ENCODE data around the gene ALOX5AP.

ALOX5AP gene

GRCh38 chr13:30721936-30722335, 13.4 kb upstream of the ALOX5AP start:
- H3K4me3 ChIP-seq (ENCODE audit: low read depth, low read length): no peak overlapping the region
- no peak for TF ChIP-seq CTCF (IDR thresholded peaks at IDR 0.05; ENCODE audit: borderline replicate concordance, insufficient read depth, low read depth, low read length)

GRCh38 chr13:30722361-30722760, 13.0 kb upstream of the ALOX5AP start:
- no peak for TF ChIP-seq CTCF (IDR thresholded peaks at IDR 0.05; ENCODE audit: borderline replicate concordance, insufficient read depth, low read depth, low read length)

GRCh38 chr13:30724778-30725177, 10.6 kb upstream of the ALOX5AP start:
- H3K4me3 ChIP-seq (ENCODE audit: low read depth, low read length): no peak overlapping the region
- no peak for TF ChIP-seq CTCF (IDR thresholded peaks at IDR 0.05; ENCODE audit: borderline replicate concordance, insufficient read depth, low read depth, low read length)

More at GRCh38 chr13:30722361-30722760, 13.0 kb upstream of the ALOX5AP start:
- H3K4me3 ChIP-seq (ENCODE audit: low read depth, low read length): no peak overlapping the region

GRCh38 chr13:30725326-30726085, 9.8 kb upstream of the ALOX5AP start:
- no peak overlapping the region for H3K4me3 ChIP-seq (ENCODE audit: low read depth, low read length)
- TF ChIP-seq CTCF (IDR thresholded peaks at IDR 0.05; ENCODE audit: borderline replicate concordance, insufficient read depth, low read depth, low read length): no peak

- H3K4me3 ChIP-seq (ENCODE audit: low read depth, low read length): no peak overlapping the region
- no peak for TF ChIP-seq CTCF (IDR thresholded peaks at IDR 0.05; ENCODE audit: borderline replicate concordance, insufficient read depth, low read depth, low read length)
These were observed 9.2 kb upstream of the ALOX5AP start for GRCh38 chr13:30726192-30726591.

- no peak overlapping the region for H3K4me3 ChIP-seq (ENCODE audit: low read depth, low read length)
- no peak for TF ChIP-seq CTCF (IDR thresholded peaks at IDR 0.05; ENCODE audit: borderline replicate concordance, insufficient read depth, low read depth, low read length)
These were observed 7.6 kb upstream of the ALOX5AP start for GRCh38 chr13:30727491-30728355.

Measured in GM12875 (cell line).